ENCODE data around the gene UPB1. TPM values are rescaled to one million over a fixed set of nuclear protein-coding genes. Genes with fewer than 3 reads are reported as not detected.

The UPB1 gene
- total and polyA plus RNA-seq, 4 donors, result 7.1 to 115 (median 58.8) TPM

DNA sequence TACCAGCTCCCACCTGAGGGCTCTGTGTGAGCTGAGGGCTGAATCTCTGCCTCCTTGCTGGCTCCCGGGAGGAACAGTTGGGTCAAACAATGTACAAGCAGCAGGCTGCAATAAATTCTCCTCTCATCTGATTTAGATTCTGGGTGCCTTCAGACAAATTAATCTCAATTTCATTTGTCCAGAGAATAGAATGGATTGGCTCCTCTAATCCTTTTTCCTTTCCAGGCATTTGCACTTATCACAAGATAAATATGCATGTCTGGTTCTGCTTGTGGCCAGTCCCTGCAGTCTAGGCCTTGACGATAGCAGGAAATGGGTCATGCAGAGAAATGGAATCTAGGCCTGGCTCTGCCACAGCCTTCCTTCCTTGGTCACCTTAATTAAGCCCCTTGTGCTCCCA is 28.7 kb downstream of the UPB1 start:
- H3K4me3 ChIP-seq (ENCODE audit: low read depth in 1 of 3, low read length in 3 of 3), result no peak overlapping the region
- no peak for DNase-seq (ENCODE audit: low spot score)
- WGBS, result 59% methylated on average over 2 of the region's 2 CpGs

DNA sequence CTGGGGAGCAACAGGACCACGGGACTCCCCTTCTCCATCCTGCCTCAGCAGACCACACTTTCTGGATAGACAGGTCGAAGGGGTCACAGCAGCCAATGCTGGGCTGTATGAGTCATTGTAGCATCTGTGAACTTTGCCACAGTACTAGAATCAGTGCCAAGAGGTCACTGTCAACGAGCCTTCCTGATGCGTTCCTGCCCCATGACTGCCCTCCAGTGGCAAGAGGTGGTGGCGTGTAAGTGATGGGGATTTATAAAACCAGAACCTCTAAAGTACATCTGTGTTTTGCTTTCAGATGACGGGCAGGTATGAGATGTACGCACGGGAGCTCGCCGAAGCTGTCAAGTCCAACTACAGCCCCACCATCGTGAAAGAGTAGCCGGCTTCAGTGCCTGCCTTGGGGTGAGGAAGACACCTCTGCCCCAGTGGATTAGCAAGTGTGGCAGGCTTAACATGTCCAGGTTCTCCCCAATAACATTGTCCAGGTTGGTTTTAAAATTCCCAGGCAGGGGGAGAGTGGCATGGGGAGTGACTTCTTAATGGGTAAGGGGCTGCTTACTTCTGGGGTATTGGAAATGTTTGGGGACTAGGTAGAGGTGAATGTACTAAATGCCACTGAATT is 30.4 kb downstream of the UPB1 start:
- H3K9ac ChIP-seq (ENCODE audit: low read depth in 1 of 2, low read length in 2 of 2), result no peak overlapping the region
- H3K4me1 ChIP-seq (ENCODE audit: control insufficient read depth in 4 of 4, insufficient read depth in 4 of 4, low read length in 3 of 4), result peaks cover 4 to 51% (median 27%) of the 10 kb centered on the region in 4 donors
- DNase-seq (ENCODE audit: low spot score), result peak; percentile 75
- no peaks in the 10 kb centered on the region for H3K27me3 ChIP-seq (ENCODE audit: control insufficient read depth in 4 of 4, insufficient read depth in 4 of 4, low read length in 3 of 4)
- no peak overlapping the region for H3K4me3 ChIP-seq (ENCODE audit: low read depth in 1 of 3, low read length in 3 of 3)
- peak overlapping the region; percentile 22 to 75 for H3K27ac ChIP-seq (ENCODE audit: low read depth in 1 of 2, low read length in 2 of 2)
- peaks cover 2 to 17% (median 10%) of the 10 kb centered on the region in 4 donors for H3K36me3 ChIP-seq (ENCODE audit: control insufficient read depth in 4 of 4, insufficient read depth in 3 of 4, low read depth in 1 of 4, low read length in 3 of 4)
- H3K9me3 ChIP-seq (ENCODE audit: control insufficient read depth in 4 of 4, low read length in 3 of 4), result no peaks in the 10 kb centered on the region
- WGBS, result 9% methylated on average over 12 of the region's 12 CpGs
- TF ChIP-seq GABPA (IDR thresholded peaks at IDR 0.05 in 1 of 2, conservative IDR thresholded peaks at IDR 0.05 in 1 of 2), result no peak
- TF ChIP-seq NR2F2 (IDR thresholded peaks at IDR 0.05), result peak; percentile 99
- TF ChIP-seq RAD21 (IDR thresholded peaks at IDR 0.05), result peak; percentile 98 to 99
- TF ChIP-seq, protein P1, sequence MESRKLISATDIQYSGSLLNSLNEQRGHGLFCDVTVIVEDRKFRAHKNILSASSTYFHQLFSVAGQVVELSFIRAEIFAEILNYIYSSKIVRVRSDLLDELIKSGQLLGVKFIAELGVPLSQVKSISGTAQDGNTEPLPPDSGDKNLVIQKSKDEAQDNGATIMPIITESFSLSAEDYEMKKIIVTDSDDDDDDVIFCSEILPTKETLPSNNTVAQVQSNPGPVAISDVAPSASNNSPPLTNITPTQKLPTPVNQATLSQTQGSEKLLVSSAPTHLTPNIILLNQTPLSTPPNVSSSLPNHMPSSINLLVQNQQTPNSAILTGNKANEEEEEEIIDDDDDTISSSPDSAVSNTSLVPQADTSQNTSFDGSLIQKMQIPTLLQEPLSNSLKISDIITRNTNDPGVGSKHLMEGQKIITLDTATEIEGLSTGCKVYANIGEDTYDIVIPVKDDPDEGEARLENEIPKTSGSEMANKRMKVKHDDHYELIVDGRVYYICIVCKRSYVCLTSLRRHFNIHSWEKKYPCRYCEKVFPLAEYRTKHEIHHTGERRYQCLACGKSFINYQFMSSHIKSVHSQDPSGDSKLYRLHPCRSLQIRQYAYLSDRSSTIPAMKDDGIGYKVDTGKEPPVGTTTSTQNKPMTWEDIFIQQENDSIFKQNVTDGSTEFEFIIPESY (IDR thresholded peaks at IDR 0.05), result no peak
- TF ChIP-seq YY1 (IDR thresholded peaks at IDR 0.05), result no peak
- TF ChIP-seq, protein P2, sequence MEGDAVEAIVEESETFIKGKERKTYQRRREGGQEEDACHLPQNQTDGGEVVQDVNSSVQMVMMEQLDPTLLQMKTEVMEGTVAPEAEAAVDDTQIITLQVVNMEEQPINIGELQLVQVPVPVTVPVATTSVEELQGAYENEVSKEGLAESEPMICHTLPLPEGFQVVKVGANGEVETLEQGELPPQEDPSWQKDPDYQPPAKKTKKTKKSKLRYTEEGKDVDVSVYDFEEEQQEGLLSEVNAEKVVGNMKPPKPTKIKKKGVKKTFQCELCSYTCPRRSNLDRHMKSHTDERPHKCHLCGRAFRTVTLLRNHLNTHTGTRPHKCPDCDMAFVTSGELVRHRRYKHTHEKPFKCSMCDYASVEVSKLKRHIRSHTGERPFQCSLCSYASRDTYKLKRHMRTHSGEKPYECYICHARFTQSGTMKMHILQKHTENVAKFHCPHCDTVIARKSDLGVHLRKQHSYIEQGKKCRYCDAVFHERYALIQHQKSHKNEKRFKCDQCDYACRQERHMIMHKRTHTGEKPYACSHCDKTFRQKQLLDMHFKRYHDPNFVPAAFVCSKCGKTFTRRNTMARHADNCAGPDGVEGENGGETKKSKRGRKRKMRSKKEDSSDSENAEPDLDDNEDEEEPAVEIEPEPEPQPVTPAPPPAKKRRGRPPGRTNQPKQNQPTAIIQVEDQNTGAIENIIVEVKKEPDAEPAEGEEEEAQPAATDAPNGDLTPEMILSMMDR (IDR thresholded peaks at IDR 0.05; ENCODE audit: low read depth, low read length, missing input control), result peak; percentile 92
- TF ChIP-seq FOXA2 (IDR thresholded peaks at IDR 0.05), result no peak
- no peak for TF ChIP-seq FOXA1 (IDR thresholded peaks at IDR 0.05)
- peak; percentile 77 to 85 for TF ChIP-seq HNF4A (conservative IDR thresholded peaks at IDR 0.05)
- no peak for TF ChIP-seq TAF1 (conservative IDR thresholded peaks at IDR 0.05)
- TF ChIP-seq, protein P3, sequence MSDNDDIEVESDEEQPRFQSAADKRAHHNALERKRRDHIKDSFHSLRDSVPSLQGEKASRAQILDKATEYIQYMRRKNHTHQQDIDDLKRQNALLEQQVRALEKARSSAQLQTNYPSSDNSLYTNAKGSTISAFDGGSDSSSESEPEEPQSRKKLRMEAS (IDR thresholded peaks at IDR 0.05), result no peak
- peak; percentile 95 to 97 for TF ChIP-seq RXRA (IDR thresholded peaks at IDR 0.05)
- TF ChIP-seq, protein P4, sequence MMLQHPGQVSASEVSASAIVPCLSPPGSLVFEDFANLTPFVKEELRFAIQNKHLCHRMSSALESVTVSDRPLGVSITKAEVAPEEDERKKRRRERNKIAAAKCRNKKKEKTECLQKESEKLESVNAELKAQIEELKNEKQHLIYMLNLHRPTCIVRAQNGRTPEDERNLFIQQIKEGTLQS (IDR thresholded peaks at IDR 0.05), result peak; percentile 98

More for the DNA sequence above, 28.7 kb downstream of the UPB1 start:
- H3K27me3 ChIP-seq (ENCODE audit: control insufficient read depth in 4 of 4, insufficient read depth in 4 of 4, low read length in 3 of 4), result no peaks in the 10 kb centered on the region
- H3K27ac ChIP-seq (ENCODE audit: low read depth in 1 of 2, low read length in 2 of 2), result peak overlapping the region; percentile 52 to 75
- TF ChIP-seq HNF4A (conservative IDR thresholded peaks at IDR 0.05) (no peak), EGR1 (IDR thresholded peaks at IDR 0.05; ENCODE audit: low read depth in 2 of 2) (no peak), YY1 (IDR thresholded peaks at IDR 0.05) (no peak), SP1 (IDR thresholded peaks at IDR 0.05) (no peak), JUND (IDR thresholded peaks at IDR 0.05) (no peak), GABPA (IDR thresholded peaks at IDR 0.05 in 1 of 2, conservative IDR thresholded peaks at IDR 0.05 in 1 of 2) (no peak), RXRA (IDR thresholded peaks at IDR 0.05) (no peak), TAF1 (conservative IDR thresholded peaks at IDR 0.05) (no peak), RAD21 (IDR thresholded peaks at IDR 0.05) (no peak), NR2F2 (IDR thresholded peaks at IDR 0.05) (no peak), FOXA2 (IDR thresholded peaks at IDR 0.05) (no peak), HNF4G (IDR thresholded peaks at IDR 0.05) (no peak), FOXA1 (IDR thresholded peaks at IDR 0.05) (no peak)
- TF ChIP-seq, protein P3 (IDR thresholded peaks at IDR 0.05), result no peak
- TF ChIP-seq, protein P2 (IDR thresholded peaks at IDR 0.05; ENCODE audit: low read depth, low read length, missing input control), result no peak
- TF ChIP-seq, protein P1 (IDR thresholded peaks at IDR 0.05), result no peak
- TF ChIP-seq, protein P4 (IDR thresholded peaks at IDR 0.05), result no peak
- H3K36me3 ChIP-seq (ENCODE audit: control insufficient read depth in 4 of 4, insufficient read depth in 3 of 4, low read depth in 1 of 4, low read length in 3 of 4), result peaks cover 2 to 20% (median 10%) of the 10 kb centered on the region in 4 donors
- no peaks in the 10 kb centered on the region for H3K9me3 ChIP-seq (ENCODE audit: control insufficient read depth in 4 of 4, low read length in 3 of 4)
- peaks cover 6 to 59% (median 34%) of the 10 kb centered on the region in 4 donors for H3K4me1 ChIP-seq (ENCODE audit: control insufficient read depth in 4 of 4, insufficient read depth in 4 of 4, low read length in 3 of 4)
- H3K9ac ChIP-seq (ENCODE audit: low read depth in 1 of 2, low read length in 2 of 2), result no peak overlapping the region

Measured in liver (tissue), 9 donors.